GM19467 (cell line): ENCODE data around the gene ADAMTS18.

ENCODE experiments used
- ATAC-seq: cut with Tn5 transposase; IDR thresholded peaks from one replicate; pipeline ENCODE4 v1.9.1; 2021; ENCODE audit warnings: mild to moderate bottlenecking, moderate library complexity; ENCODE audit not compliant: unreplicated experiment

Gene ADAMTS18

DNA sequence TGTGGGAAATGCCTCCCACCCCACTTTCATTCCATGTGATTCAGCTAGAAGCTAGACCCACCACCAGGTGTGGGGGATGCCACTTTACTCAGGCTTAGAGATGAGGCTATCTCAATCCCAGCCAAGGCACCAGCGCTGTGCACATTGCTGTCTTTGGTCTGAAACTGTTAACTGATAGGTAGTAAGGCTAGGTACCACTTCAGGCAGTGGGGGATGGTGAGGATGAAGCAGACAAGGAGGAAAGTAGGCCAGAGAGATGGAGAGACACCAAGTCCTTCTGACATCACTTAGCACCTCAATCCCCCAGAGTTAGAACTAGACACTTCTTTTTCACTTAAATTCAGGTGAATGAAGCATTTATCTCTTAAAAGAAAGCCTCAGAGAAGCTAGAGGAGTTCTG, 35.8 kb downstream of the ADAMTS18 start:
- no peak for ATAC-seq

DNA sequence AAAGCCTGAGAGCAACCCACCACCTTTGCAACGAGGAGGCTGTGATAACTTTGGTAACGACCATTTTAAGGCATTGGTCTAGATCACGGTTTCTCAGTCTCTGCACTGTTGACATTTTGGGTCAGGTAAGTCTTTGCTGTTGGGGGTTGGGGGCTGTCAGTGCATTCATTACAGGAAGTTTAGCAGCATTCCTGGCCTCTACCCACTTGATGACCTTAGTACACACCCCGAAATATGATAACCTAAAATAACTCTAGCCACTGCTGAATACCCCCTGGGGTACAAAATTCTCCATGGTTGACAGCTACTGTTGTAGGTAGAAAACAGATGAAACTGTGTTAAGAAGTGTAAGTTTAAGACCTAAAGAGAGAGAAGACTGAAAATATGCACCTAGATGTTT, 36.3 kb downstream of the ADAMTS18 start:
- ATAC-seq = no peak

DNA sequence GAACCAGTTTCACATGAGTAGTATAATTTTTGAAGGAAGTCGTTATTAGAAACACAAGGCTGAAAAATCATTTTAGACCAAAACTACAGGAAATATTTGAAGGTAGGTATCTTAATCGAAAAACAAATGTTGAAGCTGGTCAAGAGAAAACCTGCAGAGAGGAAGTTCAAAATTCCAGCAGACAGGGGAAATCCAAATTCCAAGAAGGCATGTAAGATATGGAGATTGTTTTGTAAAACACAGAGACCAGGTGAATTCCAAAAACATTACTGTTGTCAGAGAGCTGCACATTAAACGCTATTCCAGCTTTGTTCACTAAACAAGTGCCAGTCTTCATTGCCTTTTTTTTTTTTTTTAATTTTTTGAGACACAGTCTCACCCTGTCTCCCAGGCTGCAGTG, 38.4 kb downstream of the ADAMTS18 start:
- no peak for ATAC-seq

DNA sequence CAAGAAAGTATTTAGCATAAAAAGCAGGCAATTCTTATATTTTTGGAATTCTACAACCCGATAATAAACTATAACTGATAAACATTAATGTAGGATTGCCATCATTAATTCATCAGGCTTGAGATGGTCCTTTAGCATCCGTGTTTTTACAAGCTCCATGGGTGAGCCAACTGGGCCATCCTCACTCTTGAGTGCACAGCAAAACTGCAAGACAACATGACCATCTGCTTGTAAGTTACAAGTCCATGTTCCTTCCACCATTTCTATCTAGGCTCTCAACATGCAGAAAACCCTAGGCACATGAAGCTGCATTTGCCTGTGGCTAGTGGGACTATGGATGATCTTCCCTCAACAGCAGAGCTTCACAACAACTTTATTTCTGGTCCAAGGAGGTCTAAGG, 40.1 kb downstream of the ADAMTS18 start:
- ATAC-seq = no peak

DNA sequence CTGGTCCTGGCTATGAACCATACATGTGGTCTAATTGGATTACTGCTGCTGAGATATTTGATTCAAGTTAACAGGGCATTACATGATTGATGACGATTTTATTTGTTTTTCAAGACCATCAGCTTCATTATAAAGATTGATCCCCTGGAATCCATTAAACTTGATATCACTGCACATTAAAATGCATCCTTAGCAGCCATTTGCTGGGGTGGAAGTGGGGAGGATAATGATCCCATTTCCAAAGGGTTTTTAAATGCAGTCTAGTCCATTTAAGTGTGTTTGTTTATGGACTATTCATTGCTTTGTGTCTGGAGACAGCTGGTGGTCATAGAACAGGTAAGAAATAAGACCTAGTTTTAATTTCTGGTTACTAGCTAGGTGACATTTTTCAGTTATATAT, 40.9 kb downstream of the ADAMTS18 start:
- ATAC-seq = no peak

DNA sequence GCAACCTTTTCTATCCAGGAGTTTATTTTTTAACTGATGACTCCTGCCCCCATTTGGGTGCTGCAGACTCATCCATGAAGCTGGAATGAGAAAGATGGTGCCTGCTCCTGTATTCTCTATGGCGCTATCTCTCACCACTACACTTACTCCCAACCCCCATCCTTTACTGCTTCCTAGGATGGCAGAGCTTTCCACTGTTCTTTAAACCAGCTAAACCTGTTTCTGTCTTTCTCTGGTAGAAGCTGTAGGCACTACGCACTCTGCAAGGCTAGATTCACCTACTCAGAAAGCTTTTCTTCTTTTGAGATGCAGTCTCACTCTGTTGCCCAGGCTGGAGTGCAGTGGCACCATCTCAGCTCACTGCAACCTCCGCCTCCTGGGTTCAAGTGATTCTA, 47.0 kb downstream of the ADAMTS18 start:
- no peak for ATAC-seq

DNA sequence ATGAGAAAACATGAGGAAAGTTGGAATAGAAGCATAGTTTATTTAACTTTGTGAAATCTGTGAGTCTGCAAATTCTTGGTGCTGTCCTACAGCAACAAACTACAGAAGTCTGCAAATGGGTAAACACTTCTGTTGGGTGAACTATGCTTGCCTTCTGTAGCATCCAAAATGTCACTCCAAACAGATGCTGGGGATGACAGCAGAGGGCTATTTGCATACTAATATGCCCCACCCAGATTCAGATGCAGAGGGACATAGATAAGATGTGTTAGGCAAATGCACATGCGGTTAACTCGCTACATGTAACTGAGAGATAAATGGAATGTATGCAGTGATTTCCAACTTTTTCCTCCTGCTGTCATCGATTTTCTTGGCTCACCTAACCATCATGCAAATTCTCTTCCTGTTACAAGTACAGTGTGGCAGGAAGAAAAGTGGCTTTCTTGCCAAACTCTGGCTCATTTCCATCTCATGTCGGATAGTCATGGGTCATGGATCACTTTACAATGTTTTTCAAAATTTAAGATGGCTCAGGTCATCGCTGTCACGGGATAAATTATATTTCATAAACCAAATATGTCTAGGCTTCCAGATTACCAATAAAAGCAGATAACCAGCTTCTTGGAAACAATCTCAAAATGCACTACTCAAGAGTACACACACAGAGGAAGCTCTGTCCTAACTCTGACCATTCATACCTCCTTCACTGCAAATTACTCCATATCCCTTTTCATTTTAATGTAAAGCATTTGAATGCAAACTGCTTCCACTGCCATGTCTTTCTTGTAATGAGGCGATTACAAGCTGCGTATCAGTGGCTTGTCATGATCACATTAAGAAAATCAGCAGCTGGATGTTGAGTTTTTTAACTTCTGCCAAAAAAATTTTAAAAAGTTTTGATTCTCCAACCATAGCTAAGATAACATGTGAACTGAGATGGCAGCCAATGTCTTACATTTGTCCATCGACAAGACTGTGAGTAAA, 47.7 kb downstream of the ADAMTS18 start:
- no peak for ATAC-seq

DNA sequence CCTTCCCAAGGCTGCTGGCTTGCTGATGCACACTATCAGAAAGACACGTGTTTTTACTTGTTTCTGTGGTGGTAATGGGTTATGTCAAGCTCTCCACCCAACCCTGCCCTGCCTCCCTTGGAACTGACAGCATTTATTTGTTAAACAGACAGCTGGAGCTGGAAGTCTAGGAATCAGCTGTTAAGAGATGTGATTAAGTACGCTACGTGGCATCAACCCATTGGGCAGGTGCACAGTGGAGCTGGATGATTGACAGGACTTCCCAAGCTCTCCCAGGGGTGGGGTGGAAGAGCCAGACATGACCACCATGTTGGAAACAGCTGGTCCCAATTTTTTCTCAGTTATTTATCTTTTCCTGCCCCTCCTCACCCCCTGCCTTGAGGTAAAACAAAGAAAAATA, 49.4 kb downstream of the ADAMTS18 start:
- ATAC-seq = no peak

DNA sequence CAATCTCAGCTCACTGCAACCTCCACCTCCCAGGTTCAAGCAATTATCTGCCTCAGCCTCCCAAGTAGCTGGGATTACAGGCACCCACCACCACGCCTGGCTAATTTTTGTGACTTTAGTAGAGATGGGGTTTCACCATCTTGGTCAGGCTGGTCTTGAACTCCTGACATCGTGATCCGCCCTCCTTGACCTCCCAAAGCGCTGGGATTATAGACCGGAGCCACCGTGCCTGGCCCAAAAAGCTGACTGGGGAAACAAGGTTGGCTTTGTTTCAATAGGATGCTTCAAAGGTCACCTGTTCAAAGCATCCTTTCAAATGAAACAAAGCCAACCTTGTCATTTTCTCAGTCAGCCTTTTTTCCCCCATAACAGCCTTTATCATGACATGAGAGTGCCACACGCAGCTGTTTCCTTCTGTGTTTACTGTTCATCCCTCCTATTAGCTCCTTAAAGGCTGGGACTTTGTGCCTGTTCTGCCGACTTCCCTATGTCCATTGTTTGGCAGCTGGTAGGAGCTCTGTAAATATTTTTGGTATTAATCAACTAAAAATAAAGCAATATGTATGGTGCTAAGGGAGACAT, 51.1 kb downstream of the ADAMTS18 start:
- ATAC-seq = no peak

DNA sequence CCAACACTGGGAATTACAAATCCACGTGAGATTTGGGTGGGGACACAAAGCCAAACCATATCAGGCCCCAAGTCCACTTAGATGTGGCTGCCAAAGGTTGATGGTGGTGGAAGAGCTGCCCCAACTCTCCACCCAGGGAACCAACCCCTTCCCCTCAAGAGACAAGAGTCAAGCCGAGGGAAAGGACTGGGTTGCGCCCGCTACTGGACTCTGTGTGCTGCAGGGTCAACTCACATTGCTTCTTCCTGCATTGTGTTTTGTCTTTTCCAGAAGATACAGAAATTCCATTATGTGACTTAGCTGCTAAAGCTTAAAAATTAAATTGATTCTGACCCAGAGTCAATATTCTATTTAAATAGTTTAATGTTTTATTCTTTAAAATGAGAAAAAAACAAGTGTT, 58.5 kb downstream of the ADAMTS18 start:
- ATAC-seq = no peak

DNA sequence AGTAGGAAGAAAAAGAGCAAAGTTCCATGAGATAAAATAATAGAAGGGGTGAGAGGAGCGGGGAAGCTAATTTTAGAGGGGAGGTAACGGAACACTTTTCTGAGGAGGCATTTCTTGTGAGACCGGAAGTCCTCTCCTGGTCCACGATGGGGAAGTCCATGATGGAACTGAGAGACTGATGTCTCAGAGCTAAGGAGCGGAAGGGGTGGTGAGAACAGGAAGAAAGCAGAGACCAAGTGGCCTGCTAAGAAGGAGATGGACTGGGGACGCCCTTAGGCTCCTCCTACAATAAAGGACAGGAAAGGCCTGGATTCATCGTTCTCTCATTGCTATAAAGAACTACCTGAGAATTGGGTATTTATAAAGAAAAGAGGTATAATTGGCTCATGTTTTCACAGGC, 59.4 kb downstream of the ADAMTS18 start:
- ATAC-seq = no peak

DNA sequence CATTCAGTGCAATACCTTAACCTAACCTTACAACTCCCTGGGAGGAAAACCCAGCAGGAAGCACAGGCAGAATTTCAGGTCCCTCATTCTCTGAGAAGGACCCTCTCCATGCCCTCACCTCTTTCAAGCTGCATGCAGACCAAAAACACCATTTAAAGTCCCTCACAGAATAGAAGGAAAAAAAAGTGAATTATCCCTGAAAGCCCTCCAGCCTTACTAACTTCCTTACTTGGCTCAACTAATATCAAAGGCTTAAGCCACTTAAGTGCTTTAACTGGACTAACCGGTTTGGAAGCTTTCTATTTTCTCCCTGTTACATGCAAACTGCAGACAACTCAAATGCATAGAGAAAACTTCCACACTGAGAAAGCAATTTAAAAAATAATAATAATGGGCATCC, 60.5 kb downstream of the ADAMTS18 start:
- no peak for ATAC-seq

DNA sequence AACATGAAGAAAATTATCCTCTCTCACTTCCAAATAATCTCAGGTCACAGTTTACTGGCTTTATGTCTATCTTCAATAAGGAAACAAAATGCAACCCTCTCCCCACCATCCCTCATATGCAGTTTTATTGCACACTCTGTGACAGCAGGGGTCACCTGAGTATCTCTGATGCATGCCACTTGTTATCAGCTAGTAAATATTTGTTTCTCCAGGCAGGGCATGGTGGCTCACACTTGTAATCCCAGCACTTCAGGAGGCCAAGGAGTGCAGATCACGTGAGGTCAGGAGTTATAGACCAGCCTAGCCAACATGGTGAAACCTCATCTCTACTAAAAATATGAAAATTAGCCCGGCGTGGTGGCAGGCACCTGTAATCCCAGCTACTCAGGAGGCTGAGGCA, 61.1 kb downstream of the ADAMTS18 start:
- no peak for ATAC-seq

DNA sequence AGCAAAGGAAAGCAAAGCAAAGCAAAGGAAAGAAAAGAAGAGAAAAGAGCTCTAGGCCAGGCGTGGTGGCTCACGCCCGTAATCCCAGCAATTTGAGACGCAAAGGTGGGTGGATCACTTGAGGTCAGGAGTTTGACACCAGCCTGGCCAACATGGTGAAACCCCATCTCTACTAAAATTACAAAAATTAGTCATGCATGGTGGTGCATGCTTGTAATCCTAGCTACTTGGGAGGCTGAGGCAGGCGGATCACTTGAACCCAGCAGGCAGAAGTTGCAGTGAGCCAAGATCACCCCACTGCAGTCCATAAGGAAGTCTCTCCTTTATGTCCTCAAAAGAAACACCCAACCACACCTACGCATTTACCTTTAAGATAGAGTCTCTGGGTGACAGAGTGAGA, 70.1 kb downstream of the ADAMTS18 start:
- no peak for ATAC-seq

DNA sequence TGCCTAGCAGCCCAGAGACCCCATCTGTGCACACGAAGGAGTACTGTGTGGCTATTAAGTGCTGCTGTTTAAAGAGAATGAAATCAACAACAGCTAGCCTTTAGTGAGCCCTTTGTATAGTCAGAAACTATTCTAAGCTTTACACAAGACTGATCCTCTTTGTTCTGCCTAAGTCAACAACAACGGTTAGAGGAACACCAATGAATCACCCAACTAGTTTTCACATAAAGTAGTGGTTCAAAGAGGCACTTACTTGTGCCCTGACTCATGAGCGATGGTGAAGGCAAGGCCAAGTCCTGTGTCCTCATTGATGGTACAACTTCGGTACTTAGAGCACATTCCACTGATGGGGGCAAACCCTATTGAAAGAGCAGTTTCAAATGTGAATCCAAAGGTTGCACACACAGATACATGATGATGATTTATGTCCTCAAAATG, 75.8 kb downstream of the ADAMTS18 start:
- ATAC-seq = no peak

DNA sequence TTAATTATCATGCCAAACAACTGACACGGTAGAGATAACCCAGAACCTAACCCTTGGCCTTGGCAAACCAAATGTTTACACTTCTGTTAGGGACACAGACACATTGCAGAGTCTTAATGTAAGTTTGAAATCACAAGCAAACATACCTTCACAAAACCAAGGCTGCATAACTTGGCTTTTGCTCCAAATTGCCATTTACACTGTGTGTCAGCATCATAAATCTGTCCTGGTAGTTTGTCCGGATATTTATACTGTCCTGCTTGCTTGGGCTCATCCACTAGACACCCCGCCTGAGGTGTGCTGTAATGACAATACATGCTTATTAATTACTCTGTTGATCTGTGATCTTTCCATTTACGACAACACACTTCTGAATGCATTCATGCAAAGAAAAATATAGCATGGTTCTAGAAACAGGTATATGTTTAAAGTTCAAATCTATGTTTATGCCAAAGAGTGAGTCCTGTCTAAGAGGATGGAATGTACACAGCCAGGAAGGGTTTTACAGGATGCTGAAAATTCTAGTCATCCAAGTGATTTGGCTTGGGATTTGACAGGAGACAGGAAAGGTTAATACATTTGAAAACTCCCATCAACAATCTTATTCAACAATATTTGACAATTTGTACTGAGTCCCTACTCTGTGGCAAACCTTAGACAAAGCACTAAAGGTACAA, 81.1 kb downstream of the ADAMTS18 start:
- ATAC-seq = no peak

DNA sequence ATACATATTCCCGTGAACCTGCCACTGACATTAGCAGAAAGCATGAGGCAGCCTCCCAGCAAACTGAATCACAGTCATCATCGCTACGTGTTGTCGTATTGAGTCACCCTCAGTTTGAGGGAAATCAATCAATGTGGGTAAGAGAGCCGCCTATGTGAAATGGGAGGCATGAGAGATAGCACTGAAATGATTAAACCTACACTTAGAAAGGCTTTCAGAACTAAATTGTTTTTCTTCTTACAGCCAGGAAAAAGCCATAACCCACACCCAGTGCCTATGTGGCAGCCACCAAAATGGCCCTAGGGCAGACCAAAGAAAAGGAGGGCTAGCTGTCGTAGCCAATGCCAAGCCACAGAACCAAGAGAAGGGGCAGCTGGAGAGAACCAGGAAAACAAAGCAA, 90.5 kb downstream of the ADAMTS18 start:
- ATAC-seq = no peak

DNA sequence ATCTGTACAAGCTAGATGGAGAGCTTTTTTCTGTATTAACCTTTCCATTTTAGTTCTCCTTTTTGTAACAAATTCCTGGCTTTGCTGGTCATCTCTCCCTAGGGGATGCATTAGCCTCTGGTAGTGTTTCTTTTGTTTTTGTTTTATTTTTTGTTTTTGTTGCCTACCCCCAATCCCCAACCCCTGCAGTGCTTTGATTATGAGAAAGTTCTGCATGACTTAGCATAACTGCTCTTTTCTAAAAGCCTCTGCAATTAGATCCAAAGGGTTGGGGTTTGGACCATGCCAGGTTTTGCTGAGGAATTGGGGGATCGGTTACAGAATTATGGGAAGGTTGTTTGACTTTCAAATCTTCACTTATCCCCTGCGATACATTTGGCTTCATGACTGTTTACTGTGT, 98.2 kb downstream of the ADAMTS18 start:
- no peak for ATAC-seq

DNA sequence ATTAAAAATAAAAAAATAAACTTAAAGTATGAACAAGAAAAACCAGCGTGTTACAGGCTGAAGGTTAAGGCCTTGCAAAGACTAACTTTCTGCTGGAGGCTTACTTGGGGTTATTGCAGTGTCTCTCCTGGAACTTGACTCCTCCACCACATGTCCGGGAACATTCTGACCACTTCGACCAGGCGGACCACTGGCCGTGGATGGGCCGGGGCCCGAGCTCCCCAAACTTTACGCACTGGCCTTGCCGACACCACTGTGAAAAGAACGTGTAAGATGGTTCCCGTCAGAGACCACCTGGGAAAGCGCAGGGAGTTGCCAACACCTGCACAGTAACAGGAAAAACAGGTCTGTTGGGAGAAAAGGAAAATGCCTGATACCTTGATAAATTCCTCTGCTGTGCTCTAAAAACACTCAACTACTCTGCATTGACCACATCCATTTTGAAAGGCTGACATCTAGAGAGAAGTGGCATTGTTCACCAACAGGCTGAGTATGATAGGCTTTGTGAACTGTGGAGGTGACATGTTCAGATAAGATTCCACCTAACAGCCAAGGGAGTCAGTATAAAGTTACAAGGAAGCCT, 99.1 kb downstream of the ADAMTS18 start:
- ATAC-seq = no peak

DNA sequence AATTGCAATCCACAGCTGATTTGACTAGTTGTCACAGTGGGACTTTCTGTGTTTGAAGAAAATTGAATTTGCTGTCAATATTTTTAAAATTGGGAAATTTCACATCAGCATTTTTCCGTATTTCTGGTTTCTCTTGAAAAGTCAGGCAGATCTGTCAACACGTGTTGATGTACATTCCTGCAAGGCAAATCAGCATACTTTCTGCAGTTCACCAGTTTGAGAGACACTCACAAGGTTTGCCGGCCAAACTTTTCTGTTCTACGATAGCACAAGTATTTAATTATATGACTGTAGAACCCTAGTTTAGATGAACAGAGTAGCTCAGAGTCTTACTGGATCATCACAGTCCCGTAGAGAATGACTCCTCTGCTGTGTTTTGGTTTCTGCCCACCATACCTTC, 102.0 kb downstream of the ADAMTS18 start:
- ATAC-seq = no peak

DNA sequence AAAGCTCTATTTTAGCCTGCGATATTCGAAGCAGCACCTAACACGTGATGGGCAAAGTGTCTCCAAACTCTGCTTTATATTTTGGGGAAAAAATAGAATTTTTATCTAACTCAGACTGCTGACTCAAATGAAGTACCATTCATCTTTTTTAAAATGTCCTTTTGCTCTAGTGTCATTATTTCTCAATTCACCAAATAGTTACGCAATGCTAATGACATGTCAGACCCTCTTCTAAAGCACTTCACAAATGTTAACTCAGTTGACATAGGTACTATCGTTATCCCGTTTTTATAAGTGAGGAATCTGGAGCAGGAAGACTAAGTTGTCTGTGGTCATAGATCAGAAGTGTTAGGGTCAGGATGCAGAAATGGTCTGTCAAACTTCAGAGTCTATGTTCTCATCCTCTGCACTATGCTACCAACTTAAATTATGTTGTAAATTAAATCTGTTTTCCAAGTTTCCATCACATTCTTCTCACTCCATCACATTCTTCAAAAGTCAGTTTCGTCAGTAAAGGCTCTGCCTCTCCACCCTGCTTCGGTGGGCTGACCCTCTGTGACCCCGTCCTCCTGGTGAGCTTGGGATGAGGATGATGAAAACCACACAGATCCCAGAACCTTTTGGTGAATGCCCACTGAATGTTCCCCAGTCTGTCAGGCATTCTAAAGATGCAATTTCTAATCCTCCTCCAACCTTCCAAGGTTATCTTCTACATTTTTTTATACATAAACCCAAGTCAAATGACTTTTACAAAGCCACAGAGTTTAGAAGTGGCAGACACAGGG, 102.8 kb downstream of the ADAMTS18 start:
- no peak for ATAC-seq
